Left ventricle myocardium superior (tissue), 1 donor: ENCODE data around the gene FBXW8. TPM values are rescaled to one million over a fixed set of nuclear protein-coding genes. Genes with fewer than 3 reads are reported as not detected.

Source experiments
- total RNA-seq: library from RNA; stranded (reverse); fragmentation: NEBNext Ultra II Directional; extraction: Animal tissue kit (Norgen Biotek cat#: 25700); gene quantifications from one replicate; pipeline ENCODE4 v1.2.1, GENCODE V29; 2021
- donor health status: DM: no; HTN: yes; CAD: no; lungs with severe emphysema.

The FBXW8 gene
- total RNA-seq, 1 donor from 2014 or later, result 5.1 TPM

Other genes with a start within 250 kb of the FBXW8 start
- 9.2 TPM for gene SPRING1, start 172.9 kb upstream of the FBXW8 start, total RNA-seq
- gene RNFT2, start 172.6 kb upstream of the FBXW8 start, total RNA-seq, result 0.45 TPM
- 0.20 TPM for gene HRK, start 29.5 kb upstream of the FBXW8 start, total RNA-seq
- 115 TPM for gene TESC, start 188.5 kb downstream of the FBXW8 start, total RNA-seq